Keratinocyte (primary cell): Measurements from ENCODE around the gene NR1I3. TPM values are rescaled to one million over a fixed set of nuclear protein-coding genes. Genes with fewer than 3 reads are reported as not detected.
"Not testable (repeated sequence)": the region's sequence is repeated elsewhere in the genome, so short reads cannot be mapped to it uniquely, and the experiment has no call there.

Source experiments
- DNase-seq: peaks from one replicate; pipeline ENCODE4 v3.0.0-alpha.2; 2011; ENCODE audit warnings: low read depth, missing footprints, low spot score
- FAIRE-seq: peaks from 2 replicates; lab custom pipeline; 2011; peaks lifted over from hg19 to GRCh38; lab: Jason Lieb, UNC
- H2AFZ ChIP-seq: 2 replicates; pipeline ENCODE4 v1.6.0; 2012; ENCODE audit warnings: low read length, control low read depth, inconsistent platforms; ENCODE audit not compliant: control insufficient read depth
- H3K27ac ChIP-seq: 2 replicates; pipeline ENCODE4 v1.5.1; 2011; ENCODE audit warnings: low read length; ENCODE audit not compliant: control insufficient read depth, insufficient read depth
- H3K27me3 ChIP-seq: 3 replicates; pipeline ENCODE4 v1.6.0; 2011; ENCODE audit warnings: low read length; ENCODE audit not compliant: control insufficient read depth, insufficient read depth; ENCODE audit errors: extremely low read depth
- H3K36me3 ChIP-seq, 2 experiments: 2 replicates in 1 of 2; 3 replicates in 1 of 2; pipeline ENCODE4 v1.5.1; 2011; ENCODE audit warnings: low read length in 2 of 2, mild to moderate bottlenecking in 1 of 2; ENCODE audit not compliant: control insufficient read depth in 2 of 2, insufficient read depth in 2 of 2; ENCODE audit errors: extremely low read depth in 1 of 2
- H3K4me1 ChIP-seq: 3 replicates; pipeline ENCODE4 v1.5.1; 2011; ENCODE audit warnings: low read length; ENCODE audit not compliant: control insufficient read depth, insufficient read depth; ENCODE audit errors: extremely low read depth
- H3K4me2 ChIP-seq: 3 replicates; pipeline ENCODE4 v1.6.0; 2011; ENCODE audit warnings: low read depth, low read length; ENCODE audit not compliant: control insufficient read depth, insufficient read depth; ENCODE audit errors: extremely low read depth
- H3K4me3 ChIP-seq, 3 experiments: fragments of 200-600 bp in 1 of 3; sonication (generic) in 1 of 3; 2 replicates in 2 of 3; 3 replicates in 1 of 3; pipeline ENCODE4 v1.5.1; 2011 to 2016; ENCODE audit warnings: low read length in 3 of 3, mild to moderate bottlenecking in 3 of 3, control low read depth in 2 of 3, inconsistent platforms in 1 of 3, low read depth in 1 of 3, mixed read lengths in 1 of 3, mixed run types in 1 of 3, moderate library complexity in 1 of 3; ENCODE audit not compliant: control insufficient read depth in 2 of 3, insufficient read depth in 2 of 3; ENCODE audit errors: extremely low read depth in 1 of 3
- H3K79me2 ChIP-seq: 2 replicates; pipeline ENCODE4 v1.6.0; 2012; ENCODE audit warnings: low read length; ENCODE audit not compliant: control insufficient read depth, insufficient read depth
- H3K9ac ChIP-seq: 3 replicates; pipeline ENCODE4 v1.6.0; 2011; ENCODE audit warnings: low read length; ENCODE audit not compliant: control insufficient read depth, insufficient read depth; ENCODE audit errors: extremely low read depth
- H3K9me1 ChIP-seq: 3 replicates; pipeline ENCODE4 v1.6.0; 2011; ENCODE audit warnings: low read length; ENCODE audit not compliant: control insufficient read depth, insufficient read depth; ENCODE audit errors: extremely low read depth
- H3K9me3 ChIP-seq: 2 replicates; pipeline ENCODE4 v1.5.1; 2012; ENCODE audit warnings: low read depth, low read length; ENCODE audit not compliant: control insufficient read depth
- H4K20me1 ChIP-seq: 3 replicates; pipeline ENCODE4 v1.6.0; 2011; ENCODE audit warnings: low read length; ENCODE audit not compliant: control insufficient read depth, insufficient read depth; ENCODE audit errors: extremely low read depth
- CTCF ChIP-seq, 3 experiments: IDR thresholded peaks in 1 of 3; conservative IDR thresholded peaks in 1 of 3; optimal IDR thresholded peaks in 1 of 3; 2 replicates in 2 of 3; 3 replicates in 1 of 3; pipeline versions ENCODE3 to v1.5.1; 2011; ENCODE audit warnings: low read length in 3 of 3, mild to moderate bottlenecking in 3 of 3, moderate library complexity in 2 of 3, control low read depth in 1 of 3, inconsistent platforms in 1 of 3; ENCODE audit not compliant: insufficient read depth in 2 of 3; ENCODE audit errors: extremely low read depth in 1 of 3
- EZH2 ChIP-seq: IDR thresholded peaks from one replicate; pipeline ENCODE4 v1.6.1; 2012; ENCODE audit warnings: inconsistent platforms, mild to moderate bottlenecking, low read length, moderate library complexity
- dilution Hi-C: fragments of 300-500 bp; cut with MboI; formaldehyde crosslinking; loops from one replicate; pipeline ENCODE4 v1.7.0; 2020; ENCODE audit warnings: low sequenced_read_pairs; ENCODE audit not compliant: extremely low pct_ligation_motif_present
- polyA plus RNA-seq, 5 experiments: library from polyadenylated mRNA; depleted of rRNA in 3 of 5; stranded (reverse) in 3 of 5; stranded (forward) in 1 of 5; unstranded in 1 of 5; fragments of >200 nt; gene quantifications; 1 replicate in 1 of 5; 2 replicates in 3 of 5; 3 replicates in 1 of 5; pipeline versions ENCODE4 v1.2.1 to v1.2.3, GENCODE V29; 2011 to 2012; ENCODE audit warnings: missing spikeins in 2 of 5, low read depth in 1 of 5, low replicate concordance in 1 of 5

Gene NR1I3
- polyA plus RNA-seq, 1 donor (not counting 4 experiments of a cell fraction or from before 2014, with no cell fraction given), result not detected

GRCh38 chr1:161255955-161256520 is 18.0 kb upstream of the NR1I3 start:
- DNase-seq, dilution Hi-C loops, H3K4me3 ChIP-seq, H3K9ac ChIP-seq, H3K27ac ChIP-seq, FAIRE-seq, H3K9me1 ChIP-seq, H3K36me3 ChIP-seq, H3K4me2 ChIP-seq, H2AFZ ChIP-seq, H3K79me2 ChIP-seq, H3K9me3 ChIP-seq, H4K20me1 ChIP-seq: not testable (repeated sequence)
- peaks cover 11% of the 10 kb centered on the region for H3K4me1 ChIP-seq
- H3K27me3 ChIP-seq, result peaks cover 31% of the 10 kb centered on the region

- H3K4me1 ChIP-seq, H3K9ac ChIP-seq, H3K9me1 ChIP-seq, H3K4me3 ChIP-seq, DNase-seq, H4K20me1 ChIP-seq, H3K36me3 ChIP-seq, dilution Hi-C loops, H3K27ac ChIP-seq, FAIRE-seq, H3K9me3 ChIP-seq, H3K4me2 ChIP-seq, H3K79me2 ChIP-seq, H2AFZ ChIP-seq: not testable (repeated sequence)
- peaks cover 26% of the 10 kb centered on the region for H3K27me3 ChIP-seq
Measured at GRCh38 chr1:161255302-161255701, 17.3 kb upstream of the NR1I3 start.

GRCh38 chr1:161251579-161251978 is 13.6 kb upstream of the NR1I3 start:
- TF ChIP-seq EZH2, result no peak
- TF ChIP-seq CTCF (optimal IDR thresholded peaks at IDR 0.05 in 1 of 3, IDR thresholded peaks at IDR 0.05 in 1 of 3, conservative IDR thresholded peaks at IDR 0.05 in 1 of 3; ENCODE audit: extremely low read depth in 1 of 3, insufficient read depth in 2 of 3, low read length in 3 of 3), result no peak

More at GRCh38 chr1:161251579-161251978, 13.6 kb upstream of the NR1I3 start:
- no peak overlapping the region for H3K27ac ChIP-seq
- H3K36me3 ChIP-seq, result no peaks in the 10 kb centered on the region
- no peaks in the 10 kb centered on the region for H3K9me1 ChIP-seq
- H3K27me3 ChIP-seq, result no peaks in the 10 kb centered on the region
- no peaks in the 10 kb centered on the region for H4K20me1 ChIP-seq
- no peak overlapping the region for H2AFZ ChIP-seq
- no peak overlapping the region for H3K4me2 ChIP-seq
- H3K4me3 ChIP-seq, result no peak overlapping the region
- no peak for FAIRE-seq
- H3K9me3 ChIP-seq, result no peaks in the 10 kb centered on the region
- dilution Hi-C loops, result no loop called here
- no peak for DNase-seq
- H3K79me2 ChIP-seq, result no peaks in the 10 kb centered on the region
- no peaks in the 10 kb centered on the region for H3K4me1 ChIP-seq
- H3K9ac ChIP-seq, result no peak overlapping the region
